Endothelial cell (in vitro differentiated cells): ENCODE results near the gene STPG4. TPM values are rescaled to one million over a fixed set of nuclear protein-coding genes. Genes with fewer than 3 reads are reported as not detected.

Experiments used
- DNase-seq: peaks from one replicate; pipeline ENCODE4 v3.0.0; 2021; ENCODE audit warnings: low spot score
- H3K27ac Mint-ChIP-seq: one replicate; pipeline ENCODE4 v1.8.0; 2021; ENCODE audit warnings: mixed read lengths, inconsistent platforms; ENCODE audit not compliant: unreplicated experiment
- H3K27me3 Mint-ChIP-seq: one replicate; pipeline ENCODE4 v1.8.0; 2021; ENCODE audit warnings: mild to moderate bottlenecking, moderate library complexity, mixed read lengths, inconsistent platforms; ENCODE audit not compliant: unreplicated experiment
- H3K36me3 Mint-ChIP-seq: one replicate; pipeline ENCODE4 v1.8.0; 2021; ENCODE audit warnings: mild to moderate bottlenecking, low read depth, mixed read lengths, inconsistent platforms; ENCODE audit not compliant: unreplicated experiment
- H3K4me1 Mint-ChIP-seq: one replicate; pipeline ENCODE4 v1.8.0; 2021; ENCODE audit warnings: mild to moderate bottlenecking, mixed read lengths, inconsistent platforms; ENCODE audit not compliant: unreplicated experiment
- H3K4me3 Mint-ChIP-seq: one replicate; pipeline ENCODE4 v1.8.0; 2021; ENCODE audit warnings: mild to moderate bottlenecking, mixed read lengths, inconsistent platforms; ENCODE audit not compliant: unreplicated experiment
- H3K9me3 Mint-ChIP-seq: one replicate; pipeline ENCODE4 v1.8.0; 2021; ENCODE audit warnings: mixed read lengths, inconsistent platforms; ENCODE audit not compliant: unreplicated experiment
- CTCF ChIP-seq: fragments of 200-600 bp; sonication (generic); IDR thresholded peaks from one replicate; pipeline ENCODE4 v1.5.0; 2021; ENCODE audit warnings: antibody characterized with exemption; ENCODE audit not compliant: unreplicated experiment
- total RNA-seq: library from RNA; stranded (reverse); fragmentation: NEBNext Ultra II Directional; extraction: Animal tissue kit (Norgen Biotek cat#: 25700); gene quantifications from one replicate; pipeline ENCODE4 v1.2.1, GENCODE V29; 2021; ENCODE audit not compliant: unreplicated experiment

STPG4 gene
- total RNA-seq, 1 donor from 2014 or later = not detected

- peak overlapping the region; percentile 98 for H3K27ac Mint-ChIP-seq
- H3K4me1 Mint-ChIP-seq = peaks cover 62% of the 10 kb centered on the region
- H3K9me3 Mint-ChIP-seq = no peaks in the 10 kb centered on the region
- TF ChIP-seq CTCF = no peak
- DNase-seq = no peak
- peaks cover 24% of the 10 kb centered on the region for H3K27me3 Mint-ChIP-seq
- peak overlapping the region; percentile 96 for H3K4me3 Mint-ChIP-seq
- peaks cover 12% of the 10 kb centered on the region for H3K36me3 Mint-ChIP-seq
These were observed 19.7 kb upstream of the STPG4 start for GRCh38 chr2:47174733-47175361.

- H3K36me3 Mint-ChIP-seq = peaks cover 12% of the 10 kb centered on the region
- peaks cover 24% of the 10 kb centered on the region for H3K27me3 Mint-ChIP-seq
- no peaks in the 10 kb centered on the region for H3K9me3 Mint-ChIP-seq
- DNase-seq = no peak
- peak overlapping the region; percentile 96 for H3K4me3 Mint-ChIP-seq
- H3K4me1 Mint-ChIP-seq = peaks cover 59% of the 10 kb centered on the region
- H3K27ac Mint-ChIP-seq = peak overlapping the region; percentile 98
- no peak for TF ChIP-seq CTCF
These were observed 19.1 kb upstream of the STPG4 start for GRCh38 chr2:47173986-47174732.

- H3K27ac Mint-ChIP-seq = no peak overlapping the region
- H3K4me3 Mint-ChIP-seq = peak overlapping the region; percentile 39
- H3K9me3 Mint-ChIP-seq = no peaks in the 10 kb centered on the region
- peaks cover 51% of the 10 kb centered on the region for H3K4me1 Mint-ChIP-seq
- peaks cover 16% of the 10 kb centered on the region for H3K36me3 Mint-ChIP-seq
- TF ChIP-seq CTCF = no peak
- no peak for DNase-seq
- H3K27me3 Mint-ChIP-seq = peaks cover 24% of the 10 kb centered on the region
These were observed 18.0 kb upstream of the STPG4 start for GRCh38 chr2:47172922-47173695.

GRCh38 chr2:47172156-47172921 is 17.2 kb upstream of the STPG4 start:
- no peak for TF ChIP-seq CTCF
- Mint-ChIP-seq H3K36me3 (peaks cover 18% of the 10 kb centered on the region), H3K27ac (no peak overlapping the region), H3K9me3 (no peaks in the 10 kb centered on the region), H3K27me3 (peaks cover 19% of the 10 kb centered on the region), H3K4me1 (peaks cover 46% of the 10 kb centered on the region), H3K4me3 (peak overlapping the region; percentile 37)
- DNase-seq = no peak
